K562 (cell line): Measurements from ENCODE around the gene SPTBN2. TPM values are rescaled to one million over a fixed set of nuclear protein-coding genes. Genes with fewer than 3 reads are reported as not detected.

Experiments used
- CHD4 ChIP-seq: fragments of 200-600 bp; sonication (generic); IDR thresholded peaks from 3 replicates; pipeline ENCODE4 v1.6.1; 2012; ENCODE audit warnings: low read depth, mild to moderate bottlenecking, mixed read lengths, low read length, inconsistent platforms; ENCODE audit not compliant: insufficient read depth, insufficient replicate concordance, poor library complexity, severe bottlenecking
- ETV1 ChIP-seq: fragments of 450-650 bp; conservative IDR thresholded peaks from 2 replicates; pipeline ENCODE4 v1.6.1; 2016; ENCODE audit warnings: missing genetic modification characterization, control low read depth, low read depth, missing compliant biosample characterization
- ETV6 ChIP-seq, 3 experiments: fragments of 150-350 bp in 1 of 3; sonication (generic) in 1 of 3; formaldehyde crosslinking in 1 of 3; IDR thresholded peaks; 2 replicates each; pipeline versions ENCODE4 v1.6.1 to v1.8.0; 2014 to 2022; ENCODE audit warnings: borderline replicate concordance in 2 of 3, low read depth in 2 of 3, antibody characterized with exemption in 1 of 3, low read length in 1 of 3, mild to moderate bottlenecking in 1 of 3, missing genetic modification reagents in 1 of 3
- MAX ChIP-seq: sonication (generic); formaldehyde crosslinking; IDR thresholded peaks from 2 replicates; pipeline ENCODE4 v1.9.0; 2022; ENCODE audit warnings: mild to moderate bottlenecking, missing genetic modification reagents
- MCM2 ChIP-seq: fragments of 450-650 bp; IDR thresholded peaks from 2 replicates; pipeline ENCODE4 v1.6.1; 2017; ENCODE audit warnings: low read depth, mild to moderate bottlenecking
- NR4A1 ChIP-seq, 2 experiments: fragments of 250-450 bp in 1 of 2; fragments of 450-650 bp in 1 of 2; sonication (Bioruptor Pico) in 1 of 2; IDR thresholded peaks; 2 replicates each; pipeline versions ENCODE4 v1.4.0 to v1.6.1; 2016 to 2020; ENCODE audit warnings: mild to moderate bottlenecking in 2 of 2, missing compliant biosample characterization in 1 of 2, missing genetic modification characterization in 1 of 2, moderate library complexity in 1 of 2
- NUFIP1 ChIP-seq: fragments of 450-650 bp; IDR thresholded peaks from 2 replicates; pipeline ENCODE4 v1.6.1; 2018; ENCODE audit not compliant: partially characterized antibody
- RBM25 ChIP-seq: fragments of 200-400 bp; formaldehyde crosslinking; IDR thresholded peaks from 2 replicates; pipeline ENCODE4 v1.6.1; 2018; ENCODE audit warnings: low read length, low read depth, moderate library complexity; ENCODE audit not compliant: severe bottlenecking
- SAFB ChIP-seq: fragments of 200-400 bp; formaldehyde crosslinking; IDR thresholded peaks from 2 replicates; pipeline ENCODE4 v1.6.1; 2017; ENCODE audit warnings: low read depth, low read length, borderline replicate concordance
- SETDB1 ChIP-seq: IDR thresholded peaks from one replicate; pipeline ENCODE4 v1.6.1; 2012; ENCODE audit warnings: low read length, control low read depth, inconsistent platforms
- ZNF124 ChIP-seq: sonication (generic); formaldehyde crosslinking; IDR thresholded peaks from 2 replicates; pipeline ENCODE4 v1.8.1; 2022; ENCODE audit warnings: missing genetic modification reagents
- ZNF184 ChIP-seq: sonication (generic); formaldehyde crosslinking; IDR thresholded peaks from 2 replicates; pipeline ENCODE4 v1.5.0; 2020; ENCODE audit warnings: missing genetic modification reagents
- ZNF232 ChIP-seq: sonication (generic); formaldehyde crosslinking; IDR thresholded peaks from 2 replicates; pipeline ENCODE4 v1.8.0; 2022; ENCODE audit warnings: mild to moderate bottlenecking, missing genetic modification reagents
- polyA plus RNA-seq, 8 experiments: library from polyadenylated mRNA; depleted of rRNA in 4 of 8; stranded (reverse) in 5 of 8; unstranded in 3 of 8; fragments of >200 nt; fragmentation: Nextera tagmentation in 2 of 8; fragmentation: Illumina TruSeq in 1 of 8; extraction: Ambion mirVana in 2 of 8; extraction: Trizol in 1 of 8; gene quantifications; 2 replicates each; pipeline versions ENCODE4 v1.2.1 to v1.2.3, GENCODE V29; 2011 to 2014; ENCODE audit warnings: inconsistent platforms in 1 of 8, missing spikeins in 1 of 8
- total RNA-seq, 7 experiments: library from RNA; depleted of rRNA in 6 of 7; stranded (reverse); fragments of >200 nt in 6 of 7; fragmentation: Illumina TruSeq in 2 of 7; extraction: Trizol in 2 of 7; gene quantifications; 2 replicates each; pipeline versions ENCODE4 v1.2.1 to v1.2.3, GENCODE V29; 2011 to 2021; ENCODE audit warnings: low replicate concordance in 1 of 7
- TF ChIP-seq, protein P1 (sequence below): sonication (generic); formaldehyde crosslinking; IDR thresholded peaks from 2 replicates; pipeline ENCODE4 v1.8.1; 2022; ENCODE audit warnings: missing genetic modification reagents
- TF ChIP-seq, protein P2 (sequence below): fragments of 450-650 bp; IDR thresholded peaks from one replicate; pipeline ENCODE4 v1.6.1; 2018; ENCODE audit warnings: mild to moderate bottlenecking, moderate library complexity; ENCODE audit not compliant: partially characterized antibody
- TF ChIP-seq, protein P3 (sequence below): IDR thresholded peaks from 2 replicates; pipeline ENCODE4 v1.6.1; 2016; ENCODE audit warnings: missing genetic modification characterization, missing compliant biosample characterization

The SPTBN2 gene
- total and polyA plus RNA-seq, 9 of the 15 experiments (the other 6 are each of a cell fraction or from before 2014, with no cell fraction given), result 0.38 to 56.5 (median 19.7) TPM

GRCh38 chr11:66701432-66702240 lies 27.4 kb downstream of the SPTBN2 start (continued):
- TF ChIP-seq, protein P1, sequence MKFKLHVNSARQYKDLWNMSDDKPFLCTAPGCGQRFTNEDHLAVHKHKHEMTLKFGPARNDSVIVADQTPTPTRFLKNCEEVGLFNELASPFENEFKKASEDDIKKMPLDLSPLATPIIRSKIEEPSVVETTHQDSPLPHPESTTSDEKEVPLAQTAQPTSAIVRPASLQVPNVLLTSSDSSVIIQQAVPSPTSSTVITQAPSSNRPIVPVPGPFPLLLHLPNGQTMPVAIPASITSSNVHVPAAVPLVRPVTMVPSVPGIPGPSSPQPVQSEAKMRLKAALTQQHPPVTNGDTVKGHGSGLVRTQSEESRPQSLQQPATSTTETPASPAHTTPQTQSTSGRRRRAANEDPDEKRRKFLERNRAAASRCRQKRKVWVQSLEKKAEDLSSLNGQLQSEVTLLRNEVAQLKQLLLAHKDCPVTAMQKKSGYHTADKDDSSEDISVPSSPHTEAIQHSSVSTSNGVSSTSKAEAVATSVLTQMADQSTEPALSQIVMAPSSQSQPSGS (CRISPR knock-in tag), result no peak
- TF ChIP-seq NUFIP1 (no peak), ETV1 (tag) (peak; percentile 46; the same call in 1 of the 2 replicates), ZNF184 (CRISPR knock-in tag) (no peak), MAX (CRISPR knock-in tag) (no peak), NR4A1 (CRISPR knock-in tag; IDR thresholded peaks at IDR 0.05) (no peak), NR4A1 (tag; IDR thresholded peaks at IDR 0.05) (no peak), ETV6 (IDR thresholded peaks at IDR 0.05; ENCODE audit: borderline replicate concordance in 1 of 2, low read depth in 2 of 2, low read length in 1 of 2) (no peak), ETV6 (CRISPR knock-in tag; IDR thresholded peaks at IDR 0.05; ENCODE audit: borderline replicate concordance) (no peak), ZNF232 (no peak), MCM2 (no peak), ZNF124 (no peak), RBM25 (no peak), SETDB1 (no peak), SAFB (no peak), CHD4 (no peak)
- TF ChIP-seq, protein P2, sequence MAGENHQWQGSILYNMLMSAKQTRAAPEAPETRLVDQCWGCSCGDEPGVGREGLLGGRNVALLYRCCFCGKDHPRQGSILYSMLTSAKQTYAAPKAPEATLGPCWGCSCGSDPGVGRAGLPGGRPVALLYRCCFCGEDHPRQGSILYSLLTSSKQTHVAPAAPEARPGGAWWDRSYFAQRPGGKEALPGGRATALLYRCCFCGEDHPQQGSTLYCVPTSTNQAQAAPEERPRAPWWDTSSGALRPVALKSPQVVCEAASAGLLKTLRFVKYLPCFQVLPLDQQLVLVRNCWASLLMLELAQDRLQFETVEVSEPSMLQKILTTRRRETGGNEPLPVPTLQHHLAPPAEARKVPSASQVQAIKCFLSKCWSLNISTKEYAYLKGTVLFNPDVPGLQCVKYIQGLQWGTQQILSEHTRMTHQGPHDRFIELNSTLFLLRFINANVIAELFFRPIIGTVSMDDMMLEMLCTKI, result no peak
- TF ChIP-seq, protein P3, sequence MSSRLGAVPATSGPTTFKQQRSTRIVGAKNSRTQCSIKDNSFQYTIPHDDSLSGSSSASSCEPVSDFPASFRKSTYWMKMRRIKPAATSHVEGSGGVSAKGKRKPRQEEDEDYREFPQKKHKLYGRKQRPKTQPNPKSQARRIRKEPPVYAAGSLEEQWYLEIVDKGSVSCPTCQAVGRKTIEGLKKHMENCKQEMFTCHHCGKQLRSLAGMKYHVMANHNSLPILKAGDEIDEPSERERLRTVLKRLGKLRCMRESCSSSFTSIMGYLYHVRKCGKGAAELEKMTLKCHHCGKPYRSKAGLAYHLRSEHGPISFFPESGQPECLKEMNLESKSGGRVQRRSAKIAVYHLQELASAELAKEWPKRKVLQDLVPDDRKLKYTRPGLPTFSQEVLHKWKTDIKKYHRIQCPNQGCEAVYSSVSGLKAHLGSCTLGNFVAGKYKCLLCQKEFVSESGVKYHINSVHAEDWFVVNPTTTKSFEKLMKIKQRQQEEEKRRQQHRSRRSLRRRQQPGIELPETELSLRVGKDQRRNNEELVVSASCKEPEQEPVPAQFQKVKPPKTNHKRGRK (tag), result no peak
